Gastroesophageal sphincter (tissue), 4 donors: ENCODE data around the gene GAS2L1. TPM values are rescaled to one million over a fixed set of nuclear protein-coding genes. Genes with fewer than 3 reads are reported as not detected.

Experiments used
- ATAC-seq: fragments of 150-250 bp; one replicate; pipeline ENCODE4 v1.9.1; 2016; ENCODE audit warnings: mild to moderate bottlenecking, moderate library complexity
- H3K27ac ChIP-seq, 4 donors: fragments of 200-600 bp; sonication (generic) in 3 of 4; 1 replicate in 3 of 4; 2 replicates in 1 of 4; pipeline ENCODE4 v1.5.1; 2016 to 2019
- H3K27me3 ChIP-seq: fragments of 200-600 bp; sonication (generic); one replicate; pipeline ENCODE4 v1.5.1; 2019
- H3K36me3 ChIP-seq, 2 donors: fragments of 200-600 bp; sonication (generic); one replicate each; pipeline ENCODE4 v1.5.1; 2019; ENCODE audit warnings: control low read depth in 1 of 2
- H3K4me1 ChIP-seq, 3 donors: fragments of 200-600 bp; sonication (generic); 1 replicate in 2 of 3; 2 replicates in 1 of 3; pipeline ENCODE4 v1.5.1; 2016 to 2019; ENCODE audit warnings: control low read depth in 2 of 3
- H3K4me3 ChIP-seq, 2 donors: fragments of 200-600 bp; sonication (generic); one replicate each; pipeline ENCODE4 v1.5.1; 2019; ENCODE audit warnings: mild to moderate bottlenecking in 1 of 2, moderate library complexity in 1 of 2
- H3K9me3 ChIP-seq, 3 donors: fragments of 200-600 bp; sonication (generic); one replicate each; pipeline ENCODE4 v1.5.1; 2017 to 2019; ENCODE audit warnings: control low read depth in 2 of 3
- CTCF ChIP-seq, 4 experiments: fragments of 200-600 bp in 2 of 4; fragments of 450-650 bp in 2 of 4; sonication (generic) in 1 of 4; IDR thresholded peaks; one replicate each; pipeline ENCODE4 v1.5.1; 2017 to 2019; ENCODE audit warnings: antibody characterized with exemption in 4 of 4, mild to moderate bottlenecking in 2 of 4, moderate library complexity in 2 of 4
- EP300 ChIP-seq: sonication (generic); formaldehyde crosslinking; IDR thresholded peaks from one replicate; pipeline ENCODE4 v1.6.1; 2017; ENCODE audit warnings: antibody characterized with exemption, mild to moderate bottlenecking
- POLR2A ChIP-seq, 2 donors: fragments of 450-650 bp; IDR thresholded peaks; one replicate each; pipeline ENCODE4 v1.6.1; 2017; ENCODE audit warnings: antibody characterized with exemption in 2 of 2, mild to moderate bottlenecking in 2 of 2, moderate library complexity in 1 of 2
- POLR2AphosphoS5 ChIP-seq: sonication (generic); formaldehyde crosslinking; IDR thresholded peaks from one replicate; pipeline ENCODE4 v1.6.1; 2017; ENCODE audit warnings: antibody characterized with exemption
- WGBS, 2 donors: methylation state at CpG; one replicate each; pipeline ENCODE4 v1.1.5; 2018; ENCODE audit warnings: low coverage in 1 of 2; 5-methylcytosine and 5-hydroxymethylcytosine counted together
- total RNA-seq, 4 donors: library from RNA; depleted of rRNA; stranded (reverse); fragments of >200 nt; gene quantifications; one replicate each; pipeline ENCODE4 v1.1.0, GENCODE V29; 2016

Gene GAS2L1
- total RNA-seq, 4 donors from 2014 or later, result 17.8 to 65.5 (median 36.8) TPM

GRCh38 chr22:29327089-29327764 lies 20.8 kb downstream of the GAS2L1 start:
- Histone ChIP-seq H3K4me1 (peaks cover 0 to 18% (median 0%) of the 10 kb centered on the region in 3 donors), H3K9me3 (no peaks in the 10 kb centered on the region), H3K27me3 (no peaks in the 10 kb centered on the region), H3K27ac (no peak overlapping the region), H3K36me3 (peaks cover 0 to 59% of the 10 kb centered on the region in 2 donors), H3K4me3 (no peak overlapping the region)
- ATAC-seq, result no peak
- no peak for TF ChIP-seq EP300
- WGBS, 2 donors, result 60 to 80% methylated on average over 4 to 5 of the region's 15 CpGs

- Histone ChIP-seq H3K4me1 (peaks cover 0 to 18% (median 0%) of the 10 kb centered on the region in 3 donors), H3K4me3 (no peak overlapping the region), H3K36me3 (peaks cover 0 to 67% of the 10 kb centered on the region in 2 donors), H3K27ac (no peak overlapping the region), H3K27me3 (no peaks in the 10 kb centered on the region), H3K9me3 (no peaks in the 10 kb centered on the region)
- ATAC-seq, result no peak
- WGBS, 2 donors, result 93% methylated on average over 3 of the region's 5 CpGs; no CpG with 5 or more reads in 1 of the 2 donors
- no peak for TF ChIP-seq POLR2AphosphoS5
- TF ChIP-seq EP300, result no peak
- no peak for TF ChIP-seq CTCF (IDR thresholded peaks at IDR 0.05)
- no peak for TF ChIP-seq POLR2A (IDR thresholded peaks at IDR 0.05)
These were observed 21.6 kb downstream of the GAS2L1 start for GRCh38 chr22:29328055-29328454.

GRCh38 chr22:29328566-29329500 lies 22.4 kb downstream of the GAS2L1 start:
- TF ChIP-seq POLR2AphosphoS5 (no peak), POLR2A (IDR thresholded peaks at IDR 0.05) (no peak), CTCF (IDR thresholded peaks at IDR 0.05) (no peak), EP300 (no peak)
- no peak for ATAC-seq
- Histone ChIP-seq H3K9me3 (no peaks in the 10 kb centered on the region), H3K4me3 (no peak overlapping the region), H3K36me3 (peaks cover 0 to 75% of the 10 kb centered on the region in 2 donors), H3K27ac (no peak overlapping the region), H3K27me3 (no peaks in the 10 kb centered on the region), H3K4me1 (peaks cover 0 to 18% (median 0%) of the 10 kb centered on the region in 3 donors)
- WGBS, 2 donors, result 94 to 100% methylated on average over 2 to 13 of the region's 34 CpGs

GRCh38 chr22:29329581-29329980 lies 23.1 kb downstream of the GAS2L1 start:
- Histone ChIP-seq H3K36me3 (peaks cover 0 to 82% of the 10 kb centered on the region in 2 donors), H3K27ac (no peak overlapping the region), H3K4me1 (peaks cover 0 to 18% (median 0%) of the 10 kb centered on the region in 3 donors), H3K9me3 (no peaks in the 10 kb centered on the region), H3K27me3 (no peaks in the 10 kb centered on the region), H3K4me3 (no peak overlapping the region)
- no peak for ATAC-seq
- WGBS, 2 donors, result 90% methylated on average over 2 of the region's 11 CpGs; no CpG with 5 or more reads in 1 of the 2 donors
- TF ChIP-seq POLR2AphosphoS5 (no peak), EP300 (no peak), POLR2A (IDR thresholded peaks at IDR 0.05) (no peak), CTCF (IDR thresholded peaks at IDR 0.05) (no peak)

GRCh38 chr22:29330291-29330690 lies 23.8 kb downstream of the GAS2L1 start:
- no CpG with 5 or more reads among the region's 19 CpGs for WGBS, 2 donors
- ATAC-seq, result no peak
- no peak overlapping the region for H3K4me3 ChIP-seq
- H3K27me3 ChIP-seq, result no peaks in the 10 kb centered on the region
- TF ChIP-seq EP300 (no peak), POLR2A (IDR thresholded peaks at IDR 0.05) (no peak), POLR2AphosphoS5 (no peak), CTCF (IDR thresholded peaks at IDR 0.05) (no peak)
- H3K36me3 ChIP-seq, result peaks cover 0 to 89% of the 10 kb centered on the region in 2 donors
- peaks cover 0 to 18% (median 0%) of the 10 kb centered on the region in 3 donors for H3K4me1 ChIP-seq
- H3K27ac ChIP-seq, result no peak overlapping the region
- H3K9me3 ChIP-seq, result no peaks in the 10 kb centered on the region
